HepG2 (cell line): ENCODE results near the gene OPA3. TPM values are rescaled to one million over a fixed set of nuclear protein-coding genes. Genes with fewer than 3 reads are reported as not detected.
A peak's percentile ranks its signal among the peaks of the same experiment; 100 is the strongest.

Source experiments
- ARID4A ChIP-seq: sonication (generic); formaldehyde crosslinking; IDR thresholded peaks from 2 replicates; pipeline ENCODE4 v1.5.0; 2020; ENCODE audit warnings: mild to moderate bottlenecking, missing genetic modification reagents, borderline replicate concordance
- DR1 ChIP-seq: sonication (generic); formaldehyde crosslinking; IDR thresholded peaks from 2 replicates; pipeline ENCODE4 v1.8.0; 2021; ENCODE audit warnings: mild to moderate bottlenecking, missing genetic modification reagents, inconsistent platforms
- GMEB2 ChIP-seq: IDR thresholded peaks from 2 replicates; pipeline ENCODE4 v1.6.1; 2016; ENCODE audit warnings: missing biosample characterization, missing genetic modification reagents, low read depth
- PATZ1 ChIP-seq: sonication (generic); formaldehyde crosslinking; IDR thresholded peaks from 2 replicates; pipeline ENCODE4 v1.4.0; 2020; ENCODE audit warnings: missing genetic modification reagents
- TFE3 ChIP-seq: IDR thresholded peaks from 2 replicates; pipeline ENCODE4 v1.6.1; 2016
- ZBTB34 ChIP-seq: sonication (generic); formaldehyde crosslinking; IDR thresholded peaks from 2 replicates; pipeline ENCODE4 v1.8.0; 2022; ENCODE audit warnings: mild to moderate bottlenecking, missing genetic modification reagents
- ZBTB49 ChIP-seq: sonication (generic); formaldehyde crosslinking; IDR thresholded peaks from 2 replicates; pipeline ENCODE4 v1.4.0; 2020; ENCODE audit warnings: missing genetic modification reagents, borderline replicate concordance
- ZMAT5 ChIP-seq: sonication (generic); formaldehyde crosslinking; IDR thresholded peaks from 2 replicates; pipeline ENCODE4 v1.5.0; 2020; ENCODE audit warnings: mild to moderate bottlenecking, low read depth, missing genetic modification reagents, borderline replicate concordance
- ZNF207 ChIP-seq: fragments of 450-650 bp; IDR thresholded peaks from 2 replicates; pipeline ENCODE4 v1.6.1; 2016; ENCODE audit warnings: antibody characterized with exemption, borderline replicate concordance
- ZNF629 ChIP-seq: sonication (generic); formaldehyde crosslinking; conservative IDR thresholded peaks from 2 replicates; pipeline ENCODE4 v1.5.0; 2020; ENCODE audit warnings: missing genetic modification reagents
- polyA plus RNA-seq, 8 experiments: library from polyadenylated mRNA; depleted of rRNA in 3 of 8; stranded (reverse) in 7 of 8; unstranded in 1 of 8; fragments of >200 nt; fragmentation: Illumina TruSeq in 4 of 8; extraction: Trizol in 4 of 8; gene quantifications; 2 replicates each; pipeline versions ENCODE4 v1.2.1 to v1.2.3, GENCODE V29; 2011 to 2016; ENCODE audit warnings: low read depth in 4 of 8, missing spikeins in 1 of 8, mixed read lengths in 1 of 8; ENCODE audit not compliant: insufficient read depth in 1 of 8
- total RNA-seq, 5 experiments: library from RNA; depleted of rRNA; stranded (reverse); fragments of >200 nt; fragmentation: Illumina TruSeq; extraction: Trizol; gene quantifications; 2 replicates each; pipeline ENCODE4 v1.2.3, GENCODE V29; 2016; ENCODE audit warnings: low read depth in 1 of 5

Gene OPA3
- total and polyA plus RNA-seq, 2 of the 13 experiments (the other 11 are each of a cell fraction or from before 2014, with no cell fraction given), result 8.3 to 17.7 TPM

- TF ChIP-seq ZBTB49 (CRISPR knock-in tag), result no peak
- peak; percentile 7; the same call in 1 of the 2 replicates for TF ChIP-seq PATZ1 (CRISPR knock-in tag)
- TF ChIP-seq ZMAT5 (CRISPR knock-in tag), result no peak
- peak; percentile 57; the same call in 1 of the 2 replicates for TF ChIP-seq ARID4A
- TF ChIP-seq ZNF207, result no peak
- TF ChIP-seq ZBTB34, result no peak
- no peak for TF ChIP-seq DR1 (CRISPR knock-in tag)
- TF ChIP-seq ZNF629 (CRISPR knock-in tag), result peak; percentile 68
- TF ChIP-seq TFE3, result peak; percentile 47; the same call in 1 of the 2 replicates
- TF ChIP-seq GMEB2, result 0 out of 2 replicates have a peak, but pooled peaks have one; percentile 10
These were observed 106.0 kb downstream of the OPA3 start (continued) for GRCh38 chr19:45478454-45479238.
